Measurements from ENCODE around the gene EPM2A.

DNA sequence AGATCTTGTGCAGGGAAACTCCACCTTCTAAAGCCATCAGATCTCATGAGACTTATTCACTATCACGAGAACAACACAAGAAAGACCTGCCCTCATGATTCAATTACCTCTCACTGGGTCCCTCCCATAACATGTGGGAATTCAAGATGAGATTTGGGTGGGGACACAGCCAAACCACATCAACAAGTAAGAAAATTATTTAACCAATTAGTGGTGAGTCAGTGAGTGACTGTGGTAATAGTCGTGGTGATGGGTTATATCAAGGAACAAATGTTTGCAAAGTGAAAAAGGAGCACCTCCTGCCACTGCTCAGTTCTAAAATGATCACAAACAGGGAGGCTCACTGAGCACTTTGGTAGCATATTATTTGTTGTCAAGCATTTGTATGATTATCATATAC is 20.6 kb downstream of the EPM2A start:
- TF ChIP-seq MAFK (IDR thresholded peaks at IDR 0.05; ENCODE audit: low read depth, low read length): no peak
- TF ChIP-seq MAZ (IDR thresholded peaks at IDR 0.05; ENCODE audit: borderline replicate concordance, low read depth, low read length): no peak
